AG08396 (cell line): ENCODE data around the gene GFY.
"Not testable (repeated sequence)": the region's sequence is repeated elsewhere in the genome, so short reads cannot be mapped to it uniquely, and the experiment has no call there.

Experiments
- DNase-seq: peaks from one replicate; pipeline ENCODE4 v3.0.0; 2012; ENCODE audit warnings: low spot score, mixed read lengths

GFY gene

DNA sequence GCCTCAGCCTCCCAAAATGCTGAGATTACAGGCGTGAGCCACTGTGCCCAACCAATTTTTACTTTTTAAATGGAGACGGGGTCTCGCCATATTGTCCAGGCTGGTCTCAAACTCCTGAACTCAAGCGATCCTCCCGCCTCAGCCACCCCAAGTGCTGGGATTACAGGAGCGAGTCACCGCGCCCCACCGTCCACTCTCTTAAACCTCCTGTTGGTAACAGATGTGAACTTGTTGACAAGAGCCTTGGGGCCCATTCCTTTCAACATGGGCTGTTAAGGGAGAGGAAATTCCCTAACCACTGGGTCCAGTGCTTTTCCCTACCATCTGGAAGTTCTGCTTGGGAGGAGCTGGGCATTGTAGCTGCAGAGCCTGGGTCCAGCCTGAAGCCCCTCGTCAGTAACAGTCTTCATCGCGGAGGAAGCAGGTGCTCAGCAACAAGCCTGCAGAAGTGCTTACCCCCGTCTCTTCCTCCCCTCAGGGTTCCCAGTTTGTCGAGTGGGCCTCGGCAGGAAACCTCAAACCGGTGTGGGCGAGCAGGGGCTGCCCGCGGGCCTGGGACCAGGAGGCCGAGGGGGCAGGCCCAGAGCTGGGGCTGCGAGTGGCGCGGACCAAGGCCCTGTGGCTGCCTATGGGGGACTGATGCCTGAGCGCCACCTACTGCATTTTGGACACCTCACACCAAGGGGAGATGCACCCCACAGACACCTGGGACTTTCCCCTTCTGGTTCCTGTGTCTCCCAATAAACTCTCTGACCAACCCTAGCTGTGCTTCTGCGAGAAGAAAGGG, 44.8 kb downstream of the GFY start:
- no peak for DNase-seq

DNA sequence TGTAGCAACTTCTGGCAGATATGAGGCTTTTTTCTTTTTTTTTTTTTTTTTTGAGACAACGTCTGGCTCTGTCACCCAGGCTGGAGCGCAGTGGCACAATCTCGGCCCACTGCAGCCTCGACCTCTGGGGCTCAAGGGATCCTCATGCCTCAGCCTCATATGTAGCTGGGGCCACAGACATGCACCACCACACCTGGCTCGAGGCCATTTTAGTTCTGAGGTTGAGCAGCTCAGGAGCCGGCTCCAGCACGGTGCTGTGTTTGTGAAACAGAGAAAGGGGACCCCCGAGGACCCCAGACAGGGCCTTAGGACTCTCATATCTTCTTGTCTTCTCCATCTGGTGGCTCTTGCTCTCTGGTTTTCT, 45.4 kb downstream of the GFY start:
- no peak for DNase-seq

DNA sequence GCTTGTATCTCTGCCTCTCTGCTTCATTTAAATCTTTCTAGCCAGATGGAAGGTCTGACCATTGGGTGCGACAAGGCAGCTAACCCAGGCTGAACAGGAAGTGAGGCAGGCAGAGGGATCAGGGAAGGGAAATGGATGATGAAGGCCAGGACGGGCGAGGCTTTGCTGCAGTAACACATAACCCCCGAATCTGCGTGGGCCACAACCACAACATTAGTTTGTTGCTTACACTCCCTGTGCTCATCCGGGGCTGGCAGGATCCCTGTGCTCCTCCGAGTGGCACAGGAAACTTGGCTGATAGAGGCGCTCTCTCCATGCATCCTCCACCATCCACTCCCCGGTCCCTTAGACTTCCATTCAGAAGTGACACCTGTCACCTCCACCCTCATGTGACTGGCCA, 47.7 kb downstream of the GFY start:
- DNase-seq, result no peak

DNA sequence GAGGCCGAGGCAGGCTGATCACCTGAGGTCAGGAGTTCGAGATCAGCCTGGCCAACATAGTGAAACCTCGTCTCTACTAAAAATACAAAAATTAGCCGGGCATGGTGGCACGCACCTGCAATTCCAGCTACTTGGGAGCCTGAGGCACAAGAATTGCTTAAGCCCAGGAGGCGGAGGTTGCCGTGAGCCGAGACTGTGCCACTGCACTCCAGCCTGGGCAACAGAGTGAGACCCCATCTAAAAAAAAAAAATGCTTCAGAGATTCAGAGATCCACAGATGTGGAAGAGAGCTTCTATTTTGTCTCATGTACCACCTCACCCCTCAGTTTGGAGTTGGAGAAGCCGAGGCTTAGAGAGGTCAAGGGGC, 48.3 kb downstream of the GFY start:
- DNase-seq, result not testable (repeated sequence)

DNA sequence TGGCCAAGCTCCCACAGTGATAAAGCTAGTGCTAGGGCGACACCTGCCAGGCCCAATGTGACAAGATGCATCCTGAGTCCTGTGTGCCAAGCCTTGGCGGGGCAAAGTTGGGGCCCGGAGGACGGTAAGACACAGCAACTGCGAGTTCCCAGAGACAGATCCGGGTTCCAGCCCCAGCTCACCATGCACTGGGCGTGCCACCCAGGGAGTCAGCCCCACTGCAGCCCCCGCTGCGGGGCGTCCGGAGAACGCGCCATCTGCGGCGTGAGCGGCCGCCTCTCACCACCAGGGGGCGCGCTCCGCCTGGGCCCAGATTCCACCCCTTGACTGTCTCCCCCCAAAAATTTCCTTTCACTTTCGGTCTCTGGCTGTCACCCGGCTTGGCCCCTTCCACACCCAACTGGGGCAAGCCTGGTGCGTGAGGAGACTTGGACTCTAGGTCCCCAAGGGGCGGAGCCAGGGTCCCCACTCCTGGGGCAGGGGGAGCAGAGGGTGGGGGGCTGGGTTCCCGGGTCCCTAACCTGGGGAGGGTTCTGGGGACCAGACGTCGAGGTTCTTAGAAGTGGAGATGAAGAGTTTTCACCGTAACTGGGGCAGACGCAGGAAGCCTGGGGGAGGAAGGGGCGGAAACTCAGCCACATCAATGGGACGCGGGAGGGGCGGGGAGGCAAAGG, 48.8 kb downstream of the GFY start, which contains the start of gene FLT3LG:
Gene FLT3LG (plus strand): TSS at position 348 of the 674 bp plus-strand sequence. CDS start 425 bp downstream, outside the sequence.
- DNase-seq, result peak; percentile 96

DNA sequence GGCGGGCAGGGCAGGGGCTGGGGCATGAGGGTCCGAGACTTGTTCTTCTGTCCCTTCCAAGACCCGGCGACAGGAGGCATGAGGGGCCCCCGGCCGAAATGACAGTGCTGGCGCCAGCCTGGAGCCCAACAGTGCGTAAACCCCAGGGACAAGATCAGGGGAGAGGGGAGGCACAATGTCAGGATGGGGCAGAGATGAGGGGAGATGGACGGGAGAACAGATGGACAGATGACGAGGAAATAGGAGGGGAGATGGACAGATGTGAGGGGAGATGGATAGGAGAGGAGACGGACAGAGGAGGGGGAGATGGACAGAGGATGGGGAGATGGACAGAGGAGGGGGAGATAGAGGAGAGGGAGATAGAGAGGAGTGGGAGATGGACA, 49.3 kb downstream of the GFY start:
- DNase-seq, result no peak

DNA sequence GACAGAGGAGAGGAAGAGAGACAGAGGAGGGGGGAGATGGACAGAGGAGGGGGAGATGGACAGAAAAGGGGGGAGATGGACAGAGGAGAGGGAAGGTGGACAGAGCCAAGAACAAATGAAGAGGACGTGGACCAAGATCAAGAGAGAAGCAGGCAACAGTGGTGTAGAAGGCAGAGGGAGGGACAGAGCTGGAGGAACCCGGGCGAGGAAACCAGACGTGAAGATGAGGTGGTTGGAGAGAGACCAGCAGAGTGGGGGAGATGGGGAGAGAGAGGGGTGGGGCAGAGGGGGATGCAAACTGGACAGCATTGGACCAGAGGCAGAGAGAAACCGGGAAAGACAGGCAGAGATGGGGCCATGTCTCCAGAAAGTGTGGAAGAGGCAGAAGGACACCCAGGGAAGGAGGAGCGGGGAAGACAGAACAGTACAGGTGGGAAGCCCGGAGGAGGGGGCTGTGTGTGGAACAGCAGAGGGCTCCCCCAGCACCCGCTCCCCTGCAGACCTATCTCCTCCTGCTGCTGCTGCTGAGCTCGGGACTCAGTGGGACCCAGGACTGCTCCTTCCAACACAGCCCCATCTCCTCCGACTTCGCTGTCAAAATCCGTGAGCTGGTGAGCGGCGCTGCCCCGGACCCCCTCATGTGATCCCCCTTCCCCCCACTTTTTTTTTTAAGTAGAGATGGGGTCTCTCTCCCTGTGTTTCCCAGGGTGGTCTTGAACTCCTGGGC, 50.2 kb downstream of the GFY start:
- no peak for DNase-seq

DNA sequence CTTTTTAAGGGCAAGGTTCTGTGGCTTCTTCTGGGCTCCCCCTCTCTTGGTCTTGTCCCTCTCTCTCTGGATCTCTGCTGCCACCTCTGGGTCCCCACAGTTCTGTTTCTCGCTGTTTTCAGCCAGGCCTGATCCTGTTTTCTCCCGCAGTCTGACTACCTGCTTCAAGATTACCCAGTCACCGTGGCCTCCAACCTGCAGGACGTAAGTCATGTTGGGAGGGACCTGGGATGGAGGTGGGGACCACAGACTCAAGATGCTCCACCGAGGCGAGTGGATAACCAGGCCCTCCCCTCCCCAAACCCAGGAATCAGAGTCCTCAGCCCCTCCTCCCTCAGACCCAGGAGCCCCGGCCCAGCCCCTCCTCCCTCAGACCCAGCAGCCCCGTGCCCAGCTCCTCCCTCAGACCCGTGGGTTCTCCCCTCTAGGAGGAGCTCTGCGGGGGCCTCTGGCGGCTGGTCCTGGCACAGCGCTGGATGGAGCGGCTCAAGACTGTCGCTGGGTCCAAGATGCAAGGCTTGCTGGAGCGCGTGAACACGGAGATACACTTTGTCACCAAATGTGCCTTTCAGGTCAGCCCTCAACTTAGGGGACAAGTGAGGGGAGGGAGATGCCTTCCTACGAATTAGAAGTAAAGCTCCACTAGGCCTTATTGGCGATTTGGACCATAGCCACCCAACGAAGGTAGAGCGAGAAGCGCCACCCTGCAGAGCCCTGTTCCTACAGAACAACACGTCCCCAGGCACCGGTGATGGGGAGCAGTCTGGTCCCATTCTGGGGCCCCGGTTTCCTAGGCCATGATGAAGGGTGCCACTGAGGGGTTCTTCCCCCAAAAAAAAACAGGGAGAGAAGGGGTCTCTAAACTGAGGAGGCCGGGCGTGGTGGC, 51.0 kb downstream of the GFY start:
- DNase-seq, result peak; percentile 50
